SK-N-SH treated with all-trans-retinoic acid at 6 μM for 48 hours (cell line): ENCODE data around the gene DHX30.
A peak's percentile ranks its signal among the peaks of the same experiment; 100 is the strongest.

ENCODE experiments used
- ATAC-seq: fragments of 200-7000 bp; cut with Tn5 transposase; 3 replicates; pipeline ENCODE4 v1.9.1; 2020; ENCODE audit warnings: mild to moderate bottlenecking, moderate library complexity
- ARNTL ChIP-seq: fragments of 450-650 bp; formaldehyde crosslinking; IDR thresholded peaks from 2 replicates; pipeline ENCODE4 v1.5.0; 2020; ENCODE audit warnings: low read depth, mild to moderate bottlenecking, moderate library complexity, borderline replicate concordance
- BACH2 ChIP-seq: fragments of 250-450 bp; sonication (Bioruptor Pico); IDR thresholded peaks from 2 replicates; pipeline ENCODE4 v1.9.0; 2021; ENCODE audit warnings: mild to moderate bottlenecking, borderline replicate concordance
- CSDC2 ChIP-seq: fragments of 250-450 bp; sonication (Bioruptor Pico); IDR thresholded peaks from 2 replicates; pipeline ENCODE4 v1.5.0; 2020; ENCODE audit warnings: mild to moderate bottlenecking, moderate library complexity
- ESRRG ChIP-seq: fragments of 250-450 bp; sonication (Bioruptor Pico); IDR thresholded peaks from 2 replicates; pipeline ENCODE4 v1.6.1; 2021; ENCODE audit warnings: mild to moderate bottlenecking
- GLIS3 ChIP-seq: fragments of 250-450 bp; sonication (Bioruptor Pico); IDR thresholded peaks from 2 replicates; pipeline ENCODE4 v1.5.0; 2020; ENCODE audit warnings: mild to moderate bottlenecking, moderate library complexity
- ISL1 ChIP-seq: fragments of 250-450 bp; sonication (Bioruptor Pico); IDR thresholded peaks from 2 replicates; pipeline ENCODE4 v2.1.2; 2022; ENCODE audit warnings: mild to moderate bottlenecking, moderate library complexity
- OSR1 ChIP-seq: fragments of 250-450 bp; sonication (Bioruptor Pico); IDR thresholded peaks from 2 replicates; pipeline ENCODE4 v1.8.0; 2022; ENCODE audit warnings: moderate library complexity, mild to moderate bottlenecking, inconsistent platforms
- PPARA ChIP-seq: fragments of 250-450 bp; sonication (Bioruptor Pico); IDR thresholded peaks from 2 replicates; pipeline ENCODE4 v1.5.0; 2020; ENCODE audit warnings: mild to moderate bottlenecking, borderline replicate concordance
- RARB ChIP-seq: fragments of 250-450 bp; sonication (Bioruptor Pico); IDR thresholded peaks from 2 replicates; pipeline ENCODE4 v1.8.0; 2021; ENCODE audit warnings: mild to moderate bottlenecking, moderate library complexity
- SNAI2 ChIP-seq: fragments of 250-450 bp; sonication (Bioruptor Pico); IDR thresholded peaks from 2 replicates; pipeline ENCODE4 v1.5.0; 2020; ENCODE audit warnings: mild to moderate bottlenecking, moderate library complexity
- TCF4 ChIP-seq: fragments of 250-450 bp; sonication (Bioruptor Pico); IDR thresholded peaks from 2 replicates; pipeline ENCODE4 v1.8.0; 2021; ENCODE audit warnings: mild to moderate bottlenecking, moderate library complexity, borderline replicate concordance
- TOX ChIP-seq: fragments of 250-450 bp; sonication (Bioruptor Pico); IDR thresholded peaks from 2 replicates; pipeline ENCODE4 v1.8.0; 2021; ENCODE audit warnings: mild to moderate bottlenecking, moderate library complexity, borderline replicate concordance
- ZC3H10 ChIP-seq: fragments of 250-450 bp; sonication (Bioruptor Pico); IDR thresholded peaks from 2 replicates; pipeline ENCODE4 v1.5.1; 2021; ENCODE audit warnings: mild to moderate bottlenecking, moderate library complexity
- ZFP3 ChIP-seq: fragments of 250-450 bp; sonication (Bioruptor Pico); IDR thresholded peaks from 2 replicates; pipeline ENCODE4 v1.5.0; 2020; ENCODE audit warnings: mild to moderate bottlenecking, moderate library complexity
- ZFP30 ChIP-seq: fragments of 450-650 bp; formaldehyde crosslinking; IDR thresholded peaks from 2 replicates; pipeline ENCODE4 v1.5.0; 2022; ENCODE audit warnings: mild to moderate bottlenecking, moderate library complexity
- ZNF565 ChIP-seq: fragments of 450-650 bp; formaldehyde crosslinking; conservative IDR thresholded peaks from 2 replicates; pipeline ENCODE4 v1.5.0; 2020; ENCODE audit warnings: low read depth, mild to moderate bottlenecking, moderate library complexity
- ZNF70 ChIP-seq: fragments of 450-650 bp; formaldehyde crosslinking; IDR thresholded peaks from 2 replicates; pipeline ENCODE4 v1.5.0; 2020; ENCODE audit warnings: mild to moderate bottlenecking, moderate library complexity
- ZNF8 ChIP-seq: fragments of 450-650 bp; formaldehyde crosslinking; IDR thresholded peaks from 2 replicates; pipeline ENCODE4 v1.5.0; 2020; ENCODE audit warnings: mild to moderate bottlenecking, moderate library complexity
- TF ChIP-seq, protein P1 (sequence below): fragments of 250-450 bp; sonication (Bioruptor Pico); IDR thresholded peaks from 2 replicates; pipeline ENCODE4 v1.5.0; 2020; ENCODE audit warnings: mild to moderate bottlenecking, moderate library complexity
- TF ChIP-seq, protein P2 (sequence below): fragments of 250-450 bp; sonication (Bioruptor Pico); IDR thresholded peaks from 2 replicates; pipeline ENCODE4 v1.8.0; 2020; ENCODE audit warnings: mild to moderate bottlenecking, moderate library complexity, borderline replicate concordance
- TF ChIP-seq, protein P3 (sequence below): fragments of 250-450 bp; sonication (Bioruptor Pico); IDR thresholded peaks from 2 replicates; pipeline ENCODE4 v1.5.1; 2021; ENCODE audit warnings: mild to moderate bottlenecking, moderate library complexity
- TF ChIP-seq, protein P4 (sequence below): fragments of 250-450 bp; sonication (Bioruptor Pico); IDR thresholded peaks from 2 replicates; pipeline ENCODE4 v1.5.1; 2020; ENCODE audit warnings: low read depth, mild to moderate bottlenecking, moderate library complexity
- TF ChIP-seq, protein P5 (sequence below): fragments of 250-450 bp; sonication (Bioruptor Pico); IDR thresholded peaks from 2 replicates; pipeline ENCODE4 v1.8.0; 2021; ENCODE audit warnings: low read depth, mild to moderate bottlenecking, moderate library complexity, borderline replicate concordance

The DHX30 gene, protein sequence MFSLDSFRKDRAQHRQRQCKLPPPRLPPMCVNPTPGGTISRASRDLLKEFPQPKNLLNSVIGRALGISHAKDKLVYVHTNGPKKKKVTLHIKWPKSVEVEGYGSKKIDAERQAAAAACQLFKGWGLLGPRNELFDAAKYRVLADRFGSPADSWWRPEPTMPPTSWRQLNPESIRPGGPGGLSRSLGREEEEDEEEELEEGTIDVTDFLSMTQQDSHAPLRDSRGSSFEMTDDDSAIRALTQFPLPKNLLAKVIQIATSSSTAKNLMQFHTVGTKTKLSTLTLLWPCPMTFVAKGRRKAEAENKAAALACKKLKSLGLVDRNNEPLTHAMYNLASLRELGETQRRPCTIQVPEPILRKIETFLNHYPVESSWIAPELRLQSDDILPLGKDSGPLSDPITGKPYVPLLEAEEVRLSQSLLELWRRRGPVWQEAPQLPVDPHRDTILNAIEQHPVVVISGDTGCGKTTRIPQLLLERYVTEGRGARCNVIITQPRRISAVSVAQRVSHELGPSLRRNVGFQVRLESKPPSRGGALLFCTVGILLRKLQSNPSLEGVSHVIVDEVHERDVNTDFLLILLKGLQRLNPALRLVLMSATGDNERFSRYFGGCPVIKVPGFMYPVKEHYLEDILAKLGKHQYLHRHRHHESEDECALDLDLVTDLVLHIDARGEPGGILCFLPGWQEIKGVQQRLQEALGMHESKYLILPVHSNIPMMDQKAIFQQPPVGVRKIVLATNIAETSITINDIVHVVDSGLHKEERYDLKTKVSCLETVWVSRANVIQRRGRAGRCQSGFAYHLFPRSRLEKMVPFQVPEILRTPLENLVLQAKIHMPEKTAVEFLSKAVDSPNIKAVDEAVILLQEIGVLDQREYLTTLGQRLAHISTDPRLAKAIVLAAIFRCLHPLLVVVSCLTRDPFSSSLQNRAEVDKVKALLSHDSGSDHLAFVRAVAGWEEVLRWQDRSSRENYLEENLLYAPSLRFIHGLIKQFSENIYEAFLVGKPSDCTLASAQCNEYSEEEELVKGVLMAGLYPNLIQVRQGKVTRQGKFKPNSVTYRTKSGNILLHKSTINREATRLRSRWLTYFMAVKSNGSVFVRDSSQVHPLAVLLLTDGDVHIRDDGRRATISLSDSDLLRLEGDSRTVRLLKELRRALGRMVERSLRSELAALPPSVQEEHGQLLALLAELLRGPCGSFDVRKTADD

DNA sequence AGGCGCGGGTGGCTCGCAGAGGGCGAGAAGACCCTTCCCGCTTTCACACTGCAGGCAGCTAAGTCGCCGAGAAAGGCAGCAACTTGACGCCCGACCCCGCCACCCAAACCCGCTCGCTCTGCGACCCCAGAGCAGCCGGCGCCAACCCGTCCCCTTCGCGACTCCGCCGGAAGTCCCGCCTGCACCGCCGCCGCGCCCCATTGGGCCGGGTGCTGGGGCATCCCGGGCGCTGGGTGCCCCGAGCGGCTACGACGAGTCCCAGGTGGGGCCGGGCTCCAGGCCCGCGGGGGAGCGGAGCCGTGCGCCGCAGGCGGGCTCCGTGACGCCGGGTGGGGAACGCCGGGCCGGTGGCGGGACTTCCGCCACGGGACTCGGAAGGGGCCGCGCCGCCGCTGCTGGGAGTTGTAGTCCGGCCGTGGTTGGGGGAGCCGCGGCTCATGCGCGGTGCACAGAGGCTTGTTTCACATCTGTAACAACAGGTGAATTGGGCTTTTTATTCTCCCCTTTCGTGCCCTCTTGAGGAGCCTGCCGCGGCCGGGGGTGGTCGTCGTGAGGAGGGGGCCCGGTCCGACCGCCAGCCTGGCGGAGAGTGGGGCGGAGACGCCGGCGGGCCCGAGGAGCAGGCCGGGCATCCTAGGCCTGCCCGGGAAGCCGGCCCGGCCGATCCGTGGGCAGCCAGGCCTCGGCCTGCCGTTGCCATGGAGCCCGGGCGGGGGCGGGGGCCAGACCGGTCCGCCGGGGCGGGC, at the start of gene DHX30:
Gene DHX30, plus strand, starts transcription at position 405 of the 746 bp plus-strand sequence. CDS start 7,546 bp downstream, outside the sequence.
- TF ChIP-seq ZNF8 (CRISPR knock-in tag) (no peak), ZNF565 (no peak), TCF4 (CRISPR knock-in tag) (no peak), TOX (CRISPR knock-in tag) (no peak), ZFP3 (CRISPR knock-in tag) (no peak), ISL1 (CRISPR knock-in tag) (no peak), RARB (CRISPR knock-in tag) (no peak), OSR1 (no peak), ESRRG (CRISPR knock-in tag) (no peak), PPARA (CRISPR knock-in tag) (no peak), ARNTL (CRISPR knock-in tag) (no peak), ZFP30 (no peak)
- TF ChIP-seq, protein P1, sequence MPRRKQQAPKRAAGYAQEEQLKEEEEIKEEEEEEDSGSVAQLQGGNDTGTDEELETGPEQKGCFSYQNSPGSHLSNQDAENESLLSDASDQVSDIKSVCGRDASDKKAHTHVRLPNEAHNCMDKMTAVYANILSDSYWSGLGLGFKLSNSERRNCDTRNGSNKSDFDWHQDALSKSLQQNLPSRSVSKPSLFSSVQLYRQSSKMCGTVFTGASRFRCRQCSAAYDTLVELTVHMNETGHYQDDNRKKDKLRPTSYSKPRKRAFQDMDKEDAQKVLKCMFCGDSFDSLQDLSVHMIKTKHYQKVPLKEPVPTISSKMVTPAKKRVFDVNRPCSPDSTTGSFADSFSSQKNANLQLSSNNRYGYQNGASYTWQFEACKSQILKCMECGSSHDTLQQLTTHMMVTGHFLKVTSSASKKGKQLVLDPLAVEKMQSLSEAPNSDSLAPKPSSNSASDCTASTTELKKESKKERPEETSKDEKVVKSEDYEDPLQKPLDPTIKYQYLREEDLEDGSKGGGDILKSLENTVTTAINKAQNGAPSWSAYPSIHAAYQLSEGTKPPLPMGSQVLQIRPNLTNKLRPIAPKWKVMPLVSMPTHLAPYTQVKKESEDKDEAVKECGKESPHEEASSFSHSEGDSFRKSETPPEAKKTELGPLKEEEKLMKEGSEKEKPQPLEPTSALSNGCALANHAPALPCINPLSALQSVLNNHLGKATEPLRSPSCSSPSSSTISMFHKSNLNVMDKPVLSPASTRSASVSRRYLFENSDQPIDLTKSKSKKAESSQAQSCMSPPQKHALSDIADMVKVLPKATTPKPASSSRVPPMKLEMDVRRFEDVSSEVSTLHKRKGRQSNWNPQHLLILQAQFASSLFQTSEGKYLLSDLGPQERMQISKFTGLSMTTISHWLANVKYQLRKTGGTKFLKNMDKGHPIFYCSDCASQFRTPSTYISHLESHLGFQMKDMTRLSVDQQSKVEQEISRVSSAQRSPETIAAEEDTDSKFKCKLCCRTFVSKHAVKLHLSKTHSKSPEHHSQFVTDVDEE (CRISPR knock-in tag), result no peak
- TF ChIP-seq, protein P2, sequence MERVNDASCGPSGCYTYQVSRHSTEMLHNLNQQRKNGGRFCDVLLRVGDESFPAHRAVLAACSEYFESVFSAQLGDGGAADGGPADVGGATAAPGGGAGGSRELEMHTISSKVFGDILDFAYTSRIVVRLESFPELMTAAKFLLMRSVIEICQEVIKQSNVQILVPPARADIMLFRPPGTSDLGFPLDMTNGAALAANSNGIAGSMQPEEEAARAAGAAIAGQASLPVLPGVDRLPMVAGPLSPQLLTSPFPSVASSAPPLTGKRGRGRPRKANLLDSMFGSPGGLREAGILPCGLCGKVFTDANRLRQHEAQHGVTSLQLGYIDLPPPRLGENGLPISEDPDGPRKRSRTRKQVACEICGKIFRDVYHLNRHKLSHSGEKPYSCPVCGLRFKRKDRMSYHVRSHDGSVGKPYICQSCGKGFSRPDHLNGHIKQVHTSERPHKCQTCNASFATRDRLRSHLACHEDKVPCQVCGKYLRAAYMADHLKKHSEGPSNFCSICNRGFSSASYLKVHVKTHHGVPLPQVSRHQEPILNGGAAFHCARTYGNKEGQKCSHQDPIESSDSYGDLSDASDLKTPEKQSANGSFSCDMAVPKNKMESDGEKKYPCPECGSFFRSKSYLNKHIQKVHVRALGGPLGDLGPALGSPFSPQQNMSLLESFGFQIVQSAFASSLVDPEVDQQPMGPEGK, result no peak

DNA sequence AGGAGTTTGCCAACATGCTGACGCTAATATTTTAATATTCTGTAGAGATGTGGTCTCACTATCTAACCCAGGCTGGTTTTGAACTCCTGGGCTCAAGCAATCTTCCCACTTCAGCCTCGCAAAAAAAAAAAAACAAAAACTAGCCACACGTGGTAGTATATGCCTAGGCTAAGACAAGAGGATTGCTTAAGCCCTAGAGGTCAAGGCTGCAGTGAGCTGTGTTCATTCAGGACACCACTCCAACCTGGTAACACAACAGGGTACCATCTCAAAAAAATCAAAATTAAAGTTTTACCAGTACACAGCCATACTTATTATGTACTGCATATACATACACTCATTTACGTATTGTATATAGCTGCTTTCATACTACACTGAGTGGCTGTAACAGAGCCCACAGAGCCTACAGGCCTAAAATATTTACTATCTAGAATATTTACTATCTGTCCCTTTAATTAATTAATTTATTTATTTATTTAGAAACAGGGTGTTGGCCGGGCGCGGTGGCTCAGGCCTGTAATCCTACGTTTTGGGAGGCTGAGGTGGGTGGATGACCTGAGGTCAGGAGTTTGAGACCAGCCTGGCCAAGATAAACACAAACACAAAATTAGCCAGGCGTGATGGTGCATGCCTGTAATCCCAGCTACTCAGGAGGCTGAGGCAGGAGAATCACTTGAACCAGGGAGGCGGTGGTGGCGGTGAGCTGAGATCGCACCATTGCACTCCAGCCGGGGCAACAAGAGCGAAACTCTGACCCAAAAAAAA, 44.5 kb upstream of the DHX30 start:
- no peak for ATAC-seq
- TF ChIP-seq BACH2 (CRISPR knock-in tag) (no peak), ZNF565 (no peak), TCF4 (CRISPR knock-in tag) (no peak), OSR1 (no peak), ZC3H10 (CRISPR knock-in tag) (no peak), ESRRG (CRISPR knock-in tag) (no peak), SNAI2 (CRISPR knock-in tag) (no peak), CSDC2 (no peak), RARB (CRISPR knock-in tag) (no peak), PPARA (CRISPR knock-in tag) (no peak), ARNTL (CRISPR knock-in tag) (no peak), ZNF70 (no peak), ISL1 (CRISPR knock-in tag) (no peak), ZNF8 (CRISPR knock-in tag) (no peak), TOX (CRISPR knock-in tag) (no peak), GLIS3 (CRISPR knock-in tag) (no peak)
- TF ChIP-seq, protein P3, sequence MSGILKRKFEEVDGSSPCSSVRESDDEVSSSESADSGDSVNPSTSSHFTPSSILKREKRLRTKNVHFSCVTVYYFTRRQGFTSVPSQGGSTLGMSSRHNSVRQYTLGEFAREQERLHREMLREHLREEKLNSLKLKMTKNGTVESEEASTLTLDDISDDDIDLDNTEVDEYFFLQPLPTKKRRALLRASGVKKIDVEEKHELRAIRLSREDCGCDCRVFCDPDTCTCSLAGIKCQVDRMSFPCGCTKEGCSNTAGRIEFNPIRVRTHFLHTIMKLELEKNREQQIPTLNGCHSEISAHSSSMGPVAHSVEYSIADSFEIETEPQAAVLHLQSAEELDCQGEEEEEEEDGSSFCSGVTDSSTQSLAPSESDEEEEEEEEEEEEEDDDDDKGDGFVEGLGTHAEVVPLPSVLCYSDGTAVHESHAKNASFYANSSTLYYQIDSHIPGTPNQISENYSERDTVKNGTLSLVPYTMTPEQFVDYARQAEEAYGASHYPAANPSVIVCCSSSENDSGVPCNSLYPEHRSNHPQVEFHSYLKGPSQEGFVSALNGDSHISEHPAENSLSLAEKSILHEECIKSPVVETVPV (CRISPR knock-in tag), result no peak
- TF ChIP-seq, protein P4, sequence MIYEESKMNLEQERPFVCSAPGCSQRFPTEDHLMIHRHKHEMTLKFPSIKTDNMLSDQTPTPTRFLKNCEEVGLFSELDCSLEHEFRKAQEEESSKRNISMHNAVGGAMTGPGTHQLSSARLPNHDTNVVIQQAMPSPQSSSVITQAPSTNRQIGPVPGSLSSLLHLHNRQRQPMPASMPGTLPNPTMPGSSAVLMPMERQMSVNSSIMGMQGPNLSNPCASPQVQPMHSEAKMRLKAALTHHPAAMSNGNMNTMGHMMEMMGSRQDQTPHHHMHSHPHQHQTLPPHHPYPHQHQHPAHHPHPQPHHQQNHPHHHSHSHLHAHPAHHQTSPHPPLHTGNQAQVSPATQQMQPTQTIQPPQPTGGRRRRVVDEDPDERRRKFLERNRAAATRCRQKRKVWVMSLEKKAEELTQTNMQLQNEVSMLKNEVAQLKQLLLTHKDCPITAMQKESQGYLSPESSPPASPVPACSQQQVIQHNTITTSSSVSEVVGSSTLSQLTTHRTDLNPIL (CRISPR knock-in tag), result no peak
- TF ChIP-seq, protein P5, sequence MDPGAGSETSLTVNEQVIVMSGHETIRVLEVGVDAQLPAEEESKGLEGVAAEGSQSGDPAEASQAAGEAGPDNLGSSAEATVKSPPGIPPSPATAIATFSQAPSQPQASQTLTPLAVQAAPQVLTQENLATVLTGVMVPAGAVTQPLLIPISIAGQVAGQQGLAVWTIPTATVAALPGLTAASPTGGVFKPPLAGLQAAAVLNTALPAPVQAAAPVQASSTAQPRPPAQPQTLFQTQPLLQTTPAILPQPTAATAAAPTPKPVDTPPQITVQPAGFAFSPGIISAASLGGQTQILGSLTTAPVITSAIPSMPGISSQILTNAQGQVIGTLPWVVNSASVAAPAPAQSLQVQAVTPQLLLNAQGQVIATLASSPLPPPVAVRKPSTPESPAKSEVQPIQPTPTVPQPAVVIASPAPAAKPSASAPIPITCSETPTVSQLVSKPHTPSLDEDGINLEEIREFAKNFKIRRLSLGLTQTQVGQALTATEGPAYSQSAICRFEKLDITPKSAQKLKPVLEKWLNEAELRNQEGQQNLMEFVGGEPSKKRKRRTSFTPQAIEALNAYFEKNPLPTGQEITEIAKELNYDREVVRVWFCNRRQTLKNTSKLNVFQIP (CRISPR knock-in tag), result no peak

More for the DNA sequence above, at the start of gene DHX30:
- peak; percentile 92 for ATAC-seq
